Activated CD8-positive, alpha-beta memory T cell treated with anti-CD3 and anti-CD28 coated beads for 1 hour (primary cell): ENCODE data around the gene NEIL3.

Experiments
- DNase-seq, 2 donors: peaks; one replicate each; pipeline ENCODE4 v3.0.0-alpha.2; 2020; ENCODE audit warnings: low read depth in 1 of 2; ENCODE audit errors: extremely low read depth in 1 of 2

The NEIL3 gene

DNA sequence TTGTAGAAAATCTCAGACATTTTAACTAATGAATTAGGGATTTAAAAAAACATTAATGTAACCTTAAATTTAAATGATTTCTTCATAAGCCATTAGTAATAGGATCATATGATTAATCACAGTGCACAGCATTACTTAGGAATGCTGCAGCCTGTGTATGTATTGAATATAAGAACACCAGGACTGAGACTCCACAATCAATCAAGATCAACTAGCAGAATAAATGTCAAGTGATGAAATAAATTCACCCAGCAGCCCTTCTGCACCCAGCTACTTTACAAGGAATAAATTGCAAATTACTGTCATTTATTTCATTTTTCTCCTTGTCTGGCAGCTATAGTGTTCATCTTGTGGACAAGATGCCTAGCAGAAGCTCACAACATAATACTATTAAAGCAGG lies 46.5 kb downstream of the NEIL3 start:
- DNase-seq, result no peak

DNA sequence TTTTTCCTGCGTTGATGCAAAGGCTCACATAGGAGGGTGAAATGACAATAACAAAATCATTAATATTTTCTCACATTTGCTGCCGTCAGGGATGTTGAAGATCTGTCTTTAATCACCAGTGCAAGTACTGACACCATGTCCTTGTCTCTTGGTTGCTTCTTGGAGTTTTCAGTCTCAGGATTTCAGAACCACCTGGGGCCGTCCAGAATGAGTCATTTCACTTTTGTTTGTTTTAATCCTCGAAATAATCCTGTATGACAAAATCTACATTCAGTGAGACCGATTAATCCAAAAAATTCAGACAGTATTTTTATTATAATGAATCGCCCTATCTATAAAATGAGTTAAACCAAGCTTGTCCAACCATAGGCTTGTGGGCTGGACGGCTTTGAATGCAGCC lies 47.2 kb downstream of the NEIL3 start:
- no peak for DNase-seq

DNA sequence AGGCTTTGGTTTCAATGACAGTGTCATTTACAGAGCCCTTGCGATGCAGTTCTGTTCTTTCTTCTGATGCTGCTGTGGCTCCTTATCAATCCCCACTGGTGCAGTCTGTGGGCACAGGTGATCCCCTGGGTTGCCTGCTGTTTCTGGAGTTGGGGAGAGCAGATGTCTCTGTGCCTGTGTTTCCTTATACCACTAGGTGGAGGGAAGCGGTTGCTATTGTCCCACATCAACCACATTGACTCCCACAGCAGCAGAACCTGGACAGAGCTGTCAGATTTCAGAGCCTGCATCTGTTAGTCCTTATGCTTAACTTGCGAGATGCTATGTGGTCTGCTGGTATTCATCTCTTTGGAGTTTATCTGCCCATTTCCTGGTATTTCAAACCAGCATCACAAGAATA lies 57.7 kb downstream of the NEIL3 start:
- DNase-seq, result no peak

DNA sequence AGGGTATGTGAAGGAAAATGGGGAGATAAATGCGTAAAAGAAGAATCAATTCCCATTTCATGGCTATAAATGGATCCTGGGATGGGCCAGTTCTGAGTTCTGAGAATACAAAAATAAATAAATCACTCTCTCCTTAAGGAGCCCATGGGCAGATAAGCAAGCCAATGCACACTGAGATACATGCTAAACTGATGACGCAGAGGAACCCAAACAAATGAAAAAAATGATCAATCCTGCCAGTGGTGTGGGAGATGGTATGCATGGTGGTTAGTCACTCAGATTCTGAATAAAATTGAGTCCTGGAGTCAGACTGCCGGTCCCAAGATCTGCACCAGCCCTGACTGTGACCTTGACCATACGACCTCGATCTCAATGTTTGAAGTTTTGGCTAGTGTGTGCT lies 59.7 kb downstream of the NEIL3 start:
- no peak for DNase-seq

DNA sequence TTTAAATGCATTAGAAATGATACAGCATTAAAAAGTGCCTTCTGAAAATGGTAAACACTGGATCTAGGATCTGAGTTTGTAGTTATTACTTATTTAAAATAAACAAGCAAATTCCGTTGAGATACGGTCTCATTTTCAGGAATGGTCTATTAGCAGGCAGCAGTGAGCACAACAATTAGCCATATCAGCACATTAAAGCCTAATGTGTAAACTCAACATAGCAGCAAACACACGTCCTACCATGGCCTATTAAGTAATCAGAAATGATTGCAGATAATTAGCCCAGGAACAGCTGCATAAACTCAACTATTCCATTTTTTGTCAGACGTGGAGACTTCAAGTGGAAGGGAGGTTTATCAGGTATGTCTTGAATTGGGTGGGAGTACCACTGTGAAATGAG lies 61.8 kb downstream of the NEIL3 start:
- DNase-seq, result no peak

DNA sequence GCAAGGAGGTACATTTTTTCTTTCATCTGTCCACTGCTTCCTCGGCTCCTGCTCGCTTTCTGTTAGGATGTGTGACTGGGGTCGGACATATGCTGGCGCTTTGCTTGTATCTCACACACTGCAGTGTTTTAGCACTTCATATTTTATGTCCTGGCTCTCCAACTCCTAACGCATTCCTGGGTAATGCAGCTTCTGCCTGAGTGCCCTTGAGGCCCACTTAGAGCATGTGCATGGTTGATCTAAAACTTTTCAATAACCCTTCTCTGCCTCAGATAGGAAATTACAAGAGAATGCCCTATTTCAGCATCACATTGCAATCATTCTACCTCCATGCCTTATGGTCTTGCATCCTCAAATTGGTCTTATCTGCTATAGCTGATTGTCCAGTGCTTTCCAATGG lies 65.3 kb downstream of the NEIL3 start:
- DNase-seq, result no peak

DNA sequence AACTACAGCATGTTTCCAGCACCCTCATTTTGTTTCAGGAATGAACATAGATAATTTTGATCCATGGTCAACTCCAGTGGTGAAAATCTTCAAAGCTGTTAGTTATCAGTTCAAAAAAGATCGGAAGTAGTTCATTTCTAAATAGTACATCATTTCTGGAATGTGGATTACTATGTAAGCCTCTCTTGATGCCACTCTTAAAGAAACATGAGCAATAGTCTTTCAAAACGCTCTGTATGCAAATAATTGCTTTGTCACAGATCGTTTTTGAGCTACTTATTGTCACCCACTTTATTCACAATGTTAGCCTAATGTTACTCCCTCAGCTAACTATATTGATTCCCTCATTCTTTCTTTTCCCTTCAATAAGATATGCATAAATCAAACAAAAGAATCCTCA lies 65.7 kb downstream of the NEIL3 start:
- DNase-seq, result no peak

DNA sequence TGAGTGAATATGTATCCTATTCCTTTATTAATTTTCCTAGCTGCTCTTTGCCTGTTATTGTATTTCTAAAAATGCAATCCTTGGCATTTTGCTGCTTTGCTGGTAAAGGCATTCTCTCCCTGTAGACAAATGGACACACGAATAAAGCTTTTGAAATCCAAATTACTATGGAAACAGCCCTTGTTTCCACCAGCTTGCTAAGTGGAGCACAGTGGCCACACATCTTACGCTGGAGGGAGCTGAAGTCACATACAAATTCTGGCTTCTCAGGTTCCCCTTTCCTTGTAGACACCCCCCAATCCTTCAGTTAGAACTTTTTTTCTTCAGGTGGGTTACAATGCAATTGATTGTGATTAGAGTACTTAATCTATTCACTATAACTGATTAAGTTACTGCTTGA lies 66.3 kb downstream of the NEIL3 start:
- no peak for DNase-seq

DNA sequence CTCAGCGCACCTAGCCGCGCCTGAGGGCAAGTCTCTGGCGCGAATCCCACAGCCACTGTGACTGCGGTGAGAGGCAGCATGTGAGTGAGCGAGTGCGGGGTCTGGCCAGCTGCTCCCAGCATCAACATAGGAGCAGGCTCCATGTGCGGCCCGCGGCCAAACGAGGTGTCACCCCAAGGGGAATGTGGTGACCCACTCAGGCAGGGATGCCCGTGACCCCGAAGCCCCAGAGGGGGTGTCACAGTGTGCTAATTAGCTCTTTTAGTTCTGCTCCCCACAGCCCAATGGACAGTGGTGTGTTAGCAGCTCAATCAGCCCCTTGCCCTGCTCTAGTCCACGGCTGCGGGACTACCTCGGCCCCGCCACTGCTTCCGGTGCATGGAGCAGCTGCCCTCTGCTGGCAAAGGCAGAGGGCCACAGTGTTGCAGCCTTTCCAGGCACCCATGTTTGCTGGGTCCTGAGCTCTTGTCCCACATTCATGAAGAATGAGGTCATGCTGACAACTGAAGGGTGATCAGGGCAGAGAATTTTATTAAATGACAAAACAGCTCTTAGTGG lies 71.1 kb downstream of the NEIL3 start:
- DNase-seq, result no peak

DNA sequence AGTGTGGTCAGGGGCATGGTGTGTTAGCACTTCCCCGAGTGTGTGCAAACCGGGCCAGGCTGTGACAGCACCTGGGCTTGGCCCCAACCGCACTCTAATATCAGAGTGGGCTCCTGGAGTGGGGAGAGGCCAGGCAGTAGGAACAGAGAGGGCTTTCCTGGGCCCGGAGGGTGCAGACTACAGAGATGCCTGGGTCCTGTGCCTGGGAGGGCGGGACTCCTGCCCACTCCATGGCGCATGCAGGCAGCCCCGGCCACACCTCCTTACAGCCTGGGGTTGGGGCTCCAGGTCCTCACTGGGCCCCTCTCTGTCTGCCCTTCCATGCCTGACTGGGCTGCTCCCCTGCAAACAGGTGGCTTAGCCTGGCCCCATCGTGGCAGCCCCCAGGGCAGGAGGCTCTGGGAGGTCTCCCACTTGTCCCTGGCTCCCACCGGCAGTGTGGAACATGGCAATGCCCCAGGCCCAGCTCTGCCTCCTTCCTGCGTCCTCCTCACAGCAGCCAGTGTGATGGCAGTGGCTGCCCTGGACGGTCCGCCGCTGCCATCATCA lies 72.2 kb downstream of the NEIL3 start:
- DNase-seq, result no peak

DNA sequence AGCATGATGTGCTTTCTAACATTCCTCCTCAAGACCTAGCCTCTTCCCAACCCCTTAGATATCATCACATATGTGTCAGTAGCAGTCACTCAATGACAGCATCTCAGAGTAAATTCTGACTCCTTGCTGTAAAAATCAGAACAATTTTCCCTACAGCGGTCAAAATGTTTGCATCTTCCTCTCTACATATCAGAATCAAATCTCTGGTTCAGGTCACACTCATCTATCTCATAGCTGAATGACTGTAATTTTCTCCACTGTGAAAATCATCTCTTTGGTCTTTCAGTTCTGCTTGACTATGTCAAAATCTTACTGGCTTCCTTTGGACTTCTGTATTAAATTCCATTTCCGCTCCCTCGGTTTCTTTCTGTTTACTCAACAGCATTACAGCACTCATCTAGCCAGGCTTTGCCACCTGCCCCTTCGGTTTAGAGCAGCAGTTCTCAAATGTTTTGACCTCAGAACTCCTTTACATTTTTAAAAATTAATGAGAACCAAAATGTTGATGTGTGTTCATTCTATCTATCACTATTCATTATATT lies 75.3 kb downstream of the NEIL3 start:
- DNase-seq, result no peak

DNA sequence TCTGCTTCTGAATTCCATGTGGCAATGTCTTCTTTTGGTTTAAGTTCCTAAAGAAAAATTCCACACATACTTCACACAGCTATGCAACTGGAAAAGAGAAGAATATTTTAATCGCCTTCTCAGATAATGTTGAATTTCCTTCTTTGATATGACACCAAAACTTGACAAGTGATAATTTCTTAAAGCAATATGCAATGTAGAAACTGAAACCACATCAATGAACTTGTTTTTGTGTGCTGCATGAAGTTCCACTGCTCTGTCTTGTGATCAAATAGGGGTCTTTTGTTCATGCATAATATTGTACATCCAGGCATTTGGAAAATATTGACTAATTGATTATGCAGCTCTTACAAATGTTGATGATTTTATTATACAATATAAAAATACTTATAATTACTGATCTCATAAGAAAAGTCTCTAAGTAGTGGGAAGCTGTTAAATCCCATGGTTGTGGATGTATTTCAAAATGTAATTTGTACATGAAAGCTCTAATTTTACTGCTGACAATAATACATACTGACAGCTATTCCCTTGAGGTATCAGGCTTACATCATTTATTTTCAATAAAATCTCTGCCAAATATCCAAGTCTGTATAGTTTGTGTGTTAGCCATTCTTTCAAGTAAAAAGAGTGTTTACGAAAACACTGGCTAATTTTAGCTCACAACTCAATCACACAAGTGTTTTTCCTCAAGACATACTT lies 76.1 kb downstream of the NEIL3 start:
- no peak for DNase-seq

DNA sequence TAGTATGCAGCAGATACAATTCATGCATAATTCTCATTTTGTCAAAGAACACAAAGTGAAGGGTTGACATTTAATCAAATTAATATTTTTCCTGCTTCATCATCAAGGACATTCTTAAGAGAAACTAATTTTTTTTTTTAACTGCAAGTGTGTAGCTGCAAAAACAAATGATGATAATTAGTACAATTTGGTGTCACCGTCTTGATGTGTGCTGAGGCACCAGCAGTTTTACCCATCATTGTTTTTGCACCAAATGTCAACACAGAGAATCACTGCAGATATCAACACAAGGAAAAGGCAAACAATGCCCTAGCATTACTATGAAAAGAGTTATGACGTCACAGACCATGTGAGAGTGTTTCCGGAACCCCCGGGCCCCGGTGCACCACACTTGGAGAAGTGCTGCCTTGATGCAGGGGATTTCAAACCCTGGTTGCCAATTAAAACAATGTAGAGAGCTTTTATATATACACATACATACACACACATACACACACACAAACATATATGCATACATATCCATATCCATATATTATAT lies 76.7 kb downstream of the NEIL3 start:
- no peak for DNase-seq

DNA sequence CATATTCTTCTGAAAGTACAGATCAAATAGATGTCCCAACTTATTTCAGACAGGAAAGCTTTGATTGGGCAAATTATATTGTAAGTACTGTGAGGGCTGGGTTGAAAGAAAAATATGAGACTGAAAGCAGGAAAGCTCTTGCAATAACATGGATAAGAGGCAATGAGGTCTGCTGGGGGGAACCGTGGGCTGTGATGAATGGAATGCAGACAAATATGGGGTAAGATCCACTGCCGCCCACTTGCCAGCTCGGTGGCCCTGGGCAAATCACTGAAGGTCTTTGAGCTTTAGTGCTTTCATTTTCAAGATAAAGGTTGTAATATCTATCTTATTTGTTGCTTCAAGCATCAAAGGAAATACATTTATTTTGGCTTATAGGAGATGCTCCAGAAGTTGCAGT lies 81.6 kb downstream of the NEIL3 start:
- DNase-seq, result no peak

DNA sequence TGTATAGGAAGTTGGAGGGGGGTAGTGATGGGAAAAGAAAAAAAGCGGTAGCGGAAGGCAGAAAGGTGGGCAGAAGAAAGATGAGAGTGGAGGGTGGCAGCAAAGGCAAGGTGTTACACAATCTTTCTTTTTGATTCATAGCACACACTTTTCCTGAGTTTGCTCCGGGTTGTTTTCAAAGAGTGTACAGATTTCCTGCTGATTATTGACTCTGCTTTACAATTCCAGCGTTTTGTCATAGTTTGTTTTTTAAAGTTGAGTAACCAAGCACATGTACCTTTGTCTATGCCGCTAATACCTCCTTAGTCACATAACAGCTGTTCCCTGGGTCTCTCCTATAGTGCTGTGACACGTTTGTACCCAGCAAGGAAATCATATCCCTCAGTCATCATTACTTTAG lies 82.3 kb downstream of the NEIL3 start:
- no peak for DNase-seq

DNA sequence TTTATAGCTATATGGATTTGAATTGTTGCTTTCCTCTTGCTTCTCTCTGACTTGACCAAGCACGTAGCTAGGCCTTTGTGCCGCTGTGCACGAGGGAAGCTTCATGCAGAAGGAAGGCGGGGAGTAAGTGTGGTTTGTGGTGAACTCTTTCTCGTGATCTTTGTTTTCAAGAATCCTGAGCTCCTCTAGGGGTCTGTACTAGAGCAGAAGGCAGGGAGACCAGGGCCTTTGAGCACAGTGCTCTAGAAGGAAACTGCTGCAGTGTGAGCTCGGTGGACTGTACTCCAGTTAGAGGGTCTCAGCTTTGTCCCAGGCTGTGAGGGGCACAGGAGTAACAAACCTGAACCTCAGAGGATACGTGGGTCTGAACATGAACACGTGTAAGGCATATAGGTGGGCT lies 83.6 kb downstream of the NEIL3 start:
- no peak for DNase-seq

DNA sequence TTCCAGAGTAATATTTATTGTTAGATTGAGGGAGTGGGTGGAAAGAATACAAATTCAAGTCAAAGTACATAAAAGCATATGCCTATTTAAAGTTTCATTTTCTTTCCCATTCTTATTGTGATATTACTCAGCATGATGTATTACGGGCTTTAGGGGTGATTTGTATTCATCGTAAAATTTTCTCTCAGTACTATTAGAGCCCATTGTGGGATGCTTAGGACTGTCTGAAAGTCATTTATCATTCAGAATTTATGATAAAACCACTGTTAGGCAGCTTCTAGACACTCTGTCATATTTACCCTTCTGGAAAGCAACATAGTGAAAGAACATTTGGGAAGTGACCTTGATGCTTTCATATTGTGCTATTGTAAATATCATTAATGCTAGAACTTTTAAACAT lies 86.7 kb downstream of the NEIL3 start:
- DNase-seq, result no peak

DNA sequence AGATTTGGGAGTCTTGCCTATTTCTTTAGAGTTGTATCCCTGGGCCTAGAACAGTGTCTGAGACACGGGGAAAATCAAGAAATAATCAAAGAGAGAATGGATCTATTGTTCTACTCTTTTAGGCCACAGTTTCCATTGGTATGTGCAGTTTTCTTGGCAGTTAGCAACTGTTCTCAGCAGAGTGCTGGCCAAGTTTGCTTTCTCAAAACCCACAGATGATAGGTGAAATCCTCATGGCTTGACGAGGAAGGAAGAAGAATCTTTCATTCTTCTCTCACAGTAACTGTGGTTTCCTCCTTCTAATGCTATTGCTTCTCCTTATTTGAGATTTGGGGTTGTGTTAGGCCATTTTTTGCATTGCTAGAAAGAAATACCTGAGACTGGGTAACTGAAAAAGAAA lies 90.4 kb downstream of the NEIL3 start:
- no peak for DNase-seq

DNA sequence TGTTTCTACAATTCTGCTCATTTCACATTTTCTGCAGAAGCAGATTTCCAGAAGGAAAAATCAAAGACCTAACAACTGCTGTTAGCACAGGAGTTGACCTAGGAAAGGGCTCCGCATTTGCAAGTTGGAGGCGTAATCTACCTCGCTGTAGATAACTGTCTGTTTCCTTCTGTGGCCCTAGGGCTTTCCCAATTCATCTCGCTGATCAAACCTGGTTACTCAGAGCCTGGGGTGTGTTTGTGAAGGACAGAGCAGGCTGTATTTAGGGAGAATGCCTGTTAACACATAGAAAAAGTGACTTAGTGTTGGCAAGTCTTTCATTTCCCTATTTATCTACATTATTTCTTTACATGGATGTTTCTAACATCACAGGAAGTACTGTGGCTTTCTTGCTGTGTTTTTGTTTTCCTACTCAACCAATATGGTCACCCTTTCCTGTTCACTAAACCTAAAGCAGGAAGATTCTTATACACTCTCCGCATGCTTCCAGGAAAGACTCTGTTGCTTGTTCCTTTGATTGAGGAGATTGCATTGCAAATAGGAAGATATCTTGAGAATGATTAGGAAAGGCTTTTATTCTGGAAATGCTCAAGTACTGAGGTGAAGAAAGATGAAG lies 92.1 kb downstream of the NEIL3 start:
- DNase-seq, result no peak

DNA sequence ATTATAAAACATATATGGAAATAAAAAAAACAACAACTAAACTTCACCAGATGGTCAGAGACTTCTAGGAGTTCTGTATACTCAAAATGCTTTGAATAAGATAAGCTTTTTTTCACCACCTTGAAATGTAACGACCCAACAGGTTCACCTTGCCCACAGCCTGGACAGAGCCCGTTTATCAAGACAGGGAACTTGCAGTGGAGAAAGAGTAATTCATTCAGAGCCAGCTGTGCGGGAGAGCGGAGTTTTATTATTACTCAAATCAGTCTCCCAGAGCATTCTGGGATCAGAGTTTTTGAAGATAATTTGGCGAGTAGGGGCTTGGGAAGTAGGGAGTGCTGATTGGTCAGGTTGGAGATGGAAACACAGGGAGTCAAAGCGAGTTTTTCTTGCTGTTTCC lies 94.1 kb downstream of the NEIL3 start:
- no peak for DNase-seq

DNA sequence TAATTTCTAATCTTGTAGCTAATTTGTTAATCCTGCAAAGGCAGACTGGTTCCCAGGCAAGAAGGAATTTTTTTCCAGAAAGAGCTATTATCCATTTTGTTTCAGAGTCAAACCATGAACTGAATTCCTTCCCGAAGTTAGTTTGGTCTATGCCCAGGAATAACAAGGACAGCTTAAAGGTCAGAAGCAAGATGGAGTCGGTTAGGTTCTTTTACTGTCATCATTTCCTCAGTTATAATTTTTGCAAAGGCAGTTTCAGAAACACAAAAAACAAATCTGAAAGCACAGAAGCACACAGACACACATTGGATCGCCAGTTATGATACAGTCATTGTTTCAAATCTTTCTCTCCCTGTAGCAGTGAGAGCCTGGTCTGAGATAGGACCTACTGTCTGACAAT lies 94.7 kb downstream of the NEIL3 start:
- no peak for DNase-seq

DNA sequence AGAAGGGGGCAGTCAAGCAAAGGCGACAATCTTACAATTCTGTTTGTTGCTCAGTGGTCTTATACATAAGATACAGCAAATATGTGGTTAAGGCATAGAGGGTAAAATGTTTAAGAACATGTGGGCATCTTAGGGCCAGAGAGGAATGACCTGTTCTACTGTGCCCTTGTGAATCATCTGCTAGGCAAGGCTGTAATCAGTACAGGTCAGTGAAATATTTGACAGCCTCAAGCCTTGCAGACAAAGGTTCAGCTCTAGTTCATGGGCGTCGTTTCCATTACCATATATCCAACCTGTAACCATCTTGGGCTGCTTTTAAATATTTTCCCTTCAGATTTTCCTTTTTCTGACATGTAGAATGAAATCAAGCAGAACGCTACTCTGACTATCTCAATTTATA lies 95.3 kb downstream of the NEIL3 start:
- no peak for DNase-seq
